H1 (cell line): ENCODE data around the gene CCDC154. TPM values are rescaled to one million over a fixed set of nuclear protein-coding genes. Genes with fewer than 3 reads are reported as not detected.
A peak's percentile ranks its signal among the peaks of the same experiment; 100 is the strongest.

Experiments
- CTCF ChIA-PET: fragments of 300-600 bp; sonication (Branson Sonifier 250); formaldehyde crosslinking; loops from one replicate; lab custom pipeline; 2021; ENCODE audit not compliant: partially characterized antibody; lab: Charles Lee
- POLR2A ChIA-PET: fragments of 300-600 bp; sonication (Branson Sonifier 250); formaldehyde crosslinking; loops from one replicate; lab custom pipeline; 2021; ENCODE audit warnings: inconsistent platforms; ENCODE audit not compliant: partially characterized antibody; lab: Charles Lee
- DNase-seq, 2 experiments: peaks; one replicate each; pipeline versions ENCODE4 v3.0.0 to v3.0.0-alpha.2; 2010 to 2022; ENCODE audit warnings: low spot score in 2 of 2, low read depth in 1 of 2, mixed read lengths in 1 of 2
- FAIRE-seq: peaks from 2 replicates; lab custom pipeline; 2011; peaks lifted over from hg19 to GRCh38; lab: Jason Lieb, UNC
- H2AFZ ChIP-seq: 2 replicates; pipeline ENCODE4 v1.8.1; 2012; ENCODE audit warnings: low read length, inconsistent platforms
- H2AK5ac ChIP-seq: 2 replicates; pipeline ENCODE4 v1.6.1; 2013; ENCODE audit warnings: low read depth, low read length
- H2BK120ac ChIP-seq: replicated peaks from 2 replicates; pipeline ENCODE3; 2013; ENCODE audit warnings: low read depth, low read length, inconsistent platforms
- H2BK12ac ChIP-seq: 2 replicates; pipeline ENCODE4 v1.6.1; 2013; ENCODE audit warnings: low read depth, low read length
- H2BK15ac ChIP-seq: 2 replicates; pipeline ENCODE4 v1.6.1; 2013; ENCODE audit warnings: low read length
- H2BK20ac ChIP-seq: 2 replicates; pipeline ENCODE4 v1.6.1; 2013; ENCODE audit warnings: low read length
- H2BK5ac ChIP-seq: 2 replicates; pipeline ENCODE4 v1.6.1; 2013; ENCODE audit warnings: low read depth, low read length
- H3K14ac ChIP-seq: 2 replicates; pipeline ENCODE4 v1.6.1; 2013; ENCODE audit warnings: inconsistent platforms; ENCODE audit not compliant: insufficient read length
- H3K18ac ChIP-seq: 2 replicates; pipeline ENCODE4 v1.6.1; 2013; ENCODE audit warnings: low read length; ENCODE audit errors: extremely low read depth
- H3K23ac ChIP-seq: 2 replicates; pipeline ENCODE4 v1.6.1; 2013; ENCODE audit warnings: inconsistent platforms; ENCODE audit not compliant: insufficient read length
- H3K23me2 ChIP-seq: 2 replicates; pipeline ENCODE4 v1.6.1; 2013; ENCODE audit warnings: low read depth, low read length
- H3K27ac ChIP-seq: 2 replicates; pipeline ENCODE4 v1.6.1; 2011; ENCODE audit warnings: low read depth, low read length, inconsistent platforms
- H3K27me3 ChIP-seq, 4 experiments: replicated peaks in 1 of 4; 1 replicate in 1 of 4; 2 replicates in 3 of 4; pipeline versions ENCODE4 v1.6.1 to v1.8.1; 2011 to 2013; ENCODE audit warnings: low read length in 3 of 4, mild to moderate bottlenecking in 3 of 4, inconsistent platforms in 2 of 4, mixed read lengths in 2 of 4, moderate library complexity in 1 of 4; ENCODE audit not compliant: control insufficient read depth in 3 of 4, insufficient read depth in 3 of 4; ENCODE audit errors: extremely low read depth in 1 of 4
- H3K36me3 ChIP-seq, 4 experiments: 2 replicates each; pipeline versions ENCODE4 v1.6.1 to v1.8.1; 2011 to 2013; ENCODE audit warnings: mild to moderate bottlenecking in 4 of 4, low read length in 3 of 4, moderate library complexity in 2 of 4, control low read depth in 1 of 4, inconsistent platforms in 1 of 4; ENCODE audit not compliant: insufficient read depth in 4 of 4, control insufficient read depth in 2 of 4
- H3K4ac ChIP-seq: replicated peaks from 2 replicates; pipeline ENCODE3; 2013; ENCODE audit warnings: low read length, low read depth, mixed read lengths, inconsistent platforms; ENCODE audit not compliant: insufficient read length
- H3K4me1 ChIP-seq, 4 experiments: replicated peaks in 1 of 4; 1 replicate in 1 of 4; 2 replicates in 3 of 4; pipeline versions ENCODE4 v1.6.1 to v1.8.1; 2011 to 2013; ENCODE audit warnings: low read length in 3 of 4, inconsistent platforms in 2 of 4, mixed read lengths in 1 of 4; ENCODE audit not compliant: insufficient read depth in 4 of 4, control insufficient read depth in 3 of 4
- H3K4me2 ChIP-seq, 2 experiments: 2 replicates each; pipeline versions ENCODE4 v1.6.1 to v1.8.1; 2011 to 2013; ENCODE audit warnings: low read depth in 2 of 2, low read length in 2 of 2, control low read depth in 1 of 2, inconsistent platforms in 1 of 2, mild to moderate bottlenecking in 1 of 2; ENCODE audit not compliant: insufficient read depth in 1 of 2
- H3K4me3 ChIP-seq, 4 experiments: fragments of 200-600, 300-600 bp in 1 of 4; sonication (generic), shearing (Covaris generic), sonication (Bioruptor Twin) in 1 of 4; 2 replicates each; pipeline versions ENCODE4 v1.5.1 to v1.8.1; 2011 to 2016; ENCODE audit warnings: low read length in 4 of 4, low read depth in 3 of 4, control low read depth in 2 of 4, inconsistent platforms in 2 of 4, mild to moderate bottlenecking in 2 of 4, mixed read lengths in 1 of 4, moderate library complexity in 1 of 4; ENCODE audit not compliant: insufficient read depth in 2 of 4; ENCODE audit errors: extremely low read depth in 1 of 4
- H3K56ac ChIP-seq: replicated peaks from 2 replicates; pipeline ENCODE3; 2013; ENCODE audit warnings: low read depth, mild to moderate bottlenecking, mixed read lengths, low read length, inconsistent platforms; ENCODE audit not compliant: insufficient read length
- H3K79me1 ChIP-seq: 2 replicates; pipeline ENCODE4 v1.6.1; 2013; ENCODE audit warnings: low read depth, low read length, control low read depth
- H3K79me2 ChIP-seq, 2 experiments: 2 replicates each; pipeline versions ENCODE4 v1.6.1 to v1.8.1; 2012 to 2013; ENCODE audit warnings: low read length in 2 of 2, mild to moderate bottlenecking in 2 of 2, inconsistent platforms in 1 of 2; ENCODE audit not compliant: insufficient read depth in 2 of 2, control insufficient read depth in 1 of 2
- H3K9ac ChIP-seq, 4 experiments: replicated peaks in 1 of 4; 1 replicate in 1 of 4; 2 replicates in 3 of 4; pipeline versions ENCODE4 v1.6.1 to v1.8.1; 2011 to 2013; ENCODE audit warnings: low read depth in 3 of 4, low read length in 3 of 4, control low read depth in 2 of 4, mild to moderate bottlenecking in 2 of 4, moderate library complexity in 2 of 4, inconsistent platforms in 1 of 4; ENCODE audit errors: extremely low read depth in 1 of 4
- H3K9me3 ChIP-seq, 2 experiments: 2 replicates each; pipeline versions ENCODE4 v1.6.1 to v1.8.1; 2012 to 2013; ENCODE audit warnings: mild to moderate bottlenecking in 2 of 2, moderate library complexity in 2 of 2, control low read depth in 1 of 2, inconsistent platforms in 1 of 2, low read depth in 1 of 2, low read length in 1 of 2, mixed read lengths in 1 of 2; ENCODE audit not compliant: insufficient read depth in 2 of 2
- H4K20me1 ChIP-seq, 2 experiments: replicated peaks in 1 of 2; 2 replicates each; pipeline versions ENCODE3 to v1.8.1; 2011 to 2013; ENCODE audit warnings: inconsistent platforms in 2 of 2, low read length in 2 of 2, mild to moderate bottlenecking in 1 of 2; ENCODE audit not compliant: insufficient read depth in 2 of 2, control insufficient read depth in 1 of 2
- H4K5ac ChIP-seq: 2 replicates; pipeline ENCODE4 v1.6.1; 2013; ENCODE audit warnings: low read length, low read depth, mixed read lengths, inconsistent platforms; ENCODE audit not compliant: insufficient read length
- H4K8ac ChIP-seq: 2 replicates; pipeline ENCODE4 v1.8.0; 2013; ENCODE audit warnings: mild to moderate bottlenecking, moderate library complexity, low read length, inconsistent platforms; ENCODE audit not compliant: insufficient read depth; ENCODE audit errors: extremely low read depth
- H4K91ac ChIP-seq: replicated peaks from 2 replicates; pipeline ENCODE3; 2013; ENCODE audit warnings: low read length, mixed read lengths, inconsistent platforms; ENCODE audit not compliant: insufficient read length
- ATF3 ChIP-seq: IDR thresholded peaks from 2 replicates; pipeline ENCODE4 v1.6.1; 2011; ENCODE audit warnings: low read depth, mild to moderate bottlenecking, low read length; ENCODE audit not compliant: insufficient read depth
- WGBS, 2 experiments: shearing (Covaris generic) in 1 of 2; methylation state at CpG; one replicate each; pipeline versions ENCODE4 v1.1.6 to v1.1.7; 2013 to 2015; ENCODE audit warnings: low lambda C conversion rate in 2 of 2, mixed read lengths in 2 of 2, inconsistent platforms in 1 of 2, low coverage in 1 of 2, missing lambda C conversion rate in 1 of 2; ENCODE audit not compliant: insufficient replicate concordance in 2 of 2, insufficient coverage in 1 of 2, insufficient read length in 1 of 2; ENCODE audit errors: extremely low coverage in 1 of 2, missing lambda C conversion rate in 1 of 2; 5-methylcytosine and 5-hydroxymethylcytosine counted together
- polyA plus RNA-seq, 7 experiments: library from polyadenylated mRNA; depleted of rRNA in 3 of 7; stranded (reverse) in 5 of 7; unstranded in 2 of 7; fragments of >200 nt in 5 of 7; fragments of 200-250 nt in 2 of 7; gene quantifications; 1 replicate in 5 of 7; 2 replicates in 1 of 7; 4 replicates in 1 of 7; pipeline versions ENCODE4 v1.2.1 to v1.2.3, GENCODE V29; 2011 to 2013; ENCODE audit warnings: missing spikeins in 2 of 7, mixed read lengths in 2 of 7
- total RNA-seq: library from RNA; stranded (reverse); fragmentation: NEBNext Ultra II Directional; extraction: Animal tissue kit (Norgen Biotek cat#: 25700); gene quantifications from 2 replicates; pipeline ENCODE4 v1.2.1, GENCODE V29; 2021

The CCDC154 gene
- total and polyA plus RNA-seq, 2 of the 8 experiments (the other 6 are each of a cell fraction or from before 2014, with no cell fraction given) = 0.15 to 0.88 TPM

DNA sequence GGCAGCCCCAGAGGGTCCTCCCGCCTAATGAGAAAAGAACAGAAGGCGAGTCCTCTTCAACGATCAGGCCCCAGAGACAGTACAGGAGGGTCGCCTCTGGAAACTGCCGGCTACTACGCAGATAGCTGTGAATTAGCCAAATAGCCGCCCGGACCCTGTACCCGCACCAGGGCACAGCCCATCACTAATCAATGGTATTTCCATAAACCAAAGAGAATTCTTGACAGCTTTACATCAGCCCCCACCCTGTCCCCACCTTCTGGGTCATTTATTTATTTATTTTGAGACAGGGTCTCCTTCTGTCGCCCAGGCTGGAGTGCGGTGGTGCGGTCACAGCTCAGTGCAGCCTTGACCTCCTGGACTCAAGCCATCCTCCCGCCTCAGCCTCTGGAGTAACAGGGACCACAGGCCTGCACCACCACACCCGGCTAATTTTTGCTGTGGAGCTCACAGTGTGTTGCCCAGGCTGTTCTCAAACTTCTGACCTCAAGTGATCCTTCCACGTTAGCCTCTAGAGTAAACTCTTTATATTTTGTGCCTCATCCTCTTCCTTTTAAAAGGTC, 31.3 kb upstream of the CCDC154 start:
- peak overlapping the region; percentile 90 to 97 for H3K4me2 ChIP-seq
- no peak overlapping the region for H2BK15ac ChIP-seq
- no peak overlapping the region for H4K91ac ChIP-seq
- peaks cover 5 to 8% of the 10 kb centered on the region in 2 experiments; a peak in 2 of 4 replicates for H3K9me3 ChIP-seq
- no peak overlapping the region for H3K56ac ChIP-seq
- TF ChIP-seq ATF3 = no peak
- H3K14ac ChIP-seq = no peak overlapping the region
- CTCF ChIA-PET = interaction anchor here (0.7 kb wide), 1 partner anchor 93 kb away, joined by 4 read pairs; no protein-coding TSS in a partner anchor
- no peak for DNase-seq
- H2BK12ac ChIP-seq = no peak overlapping the region
- H3K27me3 ChIP-seq = peaks cover 0 to 5% (median 0%) of the 10 kb centered on the region in 4 experiments; a peak in 2 of 7 replicates
- H4K8ac ChIP-seq = peak overlapping the region; percentile 94
- no peak overlapping the region for H2AK5ac ChIP-seq
- peak overlapping the region in 1 of 4 experiments; percentile 81; a peak in 3 of 7 replicates for H3K9ac ChIP-seq
- H2BK20ac ChIP-seq = no peak overlapping the region
- H3K23me2 ChIP-seq = peaks cover 8% of the 10 kb centered on the region
- peaks cover 0 to 7% (median under 1%) of the 10 kb centered on the region in 4 experiments; a peak in 3 of 7 replicates for H3K4me1 ChIP-seq
- no peak overlapping the region for H2AFZ ChIP-seq
- peaks cover 4 to 34% of the 10 kb centered on the region in 2 experiments for H3K79me2 ChIP-seq
- no peak overlapping the region for H4K5ac ChIP-seq
- H3K4ac ChIP-seq = no peak overlapping the region
- peak overlapping the region; percentile 48 to 72 (median 60) for H3K4me3 ChIP-seq
- H3K79me1 ChIP-seq = peaks cover 15% of the 10 kb centered on the region
- 77% methylated on average over 15 of the region's 15 CpGs; no CpG with 5 or more reads in 1 of the 2 experiments for WGBS, 2 experiments
- FAIRE-seq = no peak
- H3K36me3 ChIP-seq = no peaks in the 10 kb centered on the region
- H3K27ac ChIP-seq = no peak overlapping the region
- H3K18ac ChIP-seq = no peak overlapping the region
- peaks cover 4 to 5% of the 10 kb centered on the region in 2 experiments for H4K20me1 ChIP-seq
- POLR2A ChIA-PET = interaction anchor here (0.8 to 3.0 kb wide), 4 partner anchors 8 to 49 kb away, joined by 3 to 8 read pairs (median 4); no protein-coding TSS in a partner anchor
- no peak overlapping the region for H3K23ac ChIP-seq
- H2BK5ac ChIP-seq = no peak overlapping the region
- H2BK120ac ChIP-seq = no peak overlapping the region
